Neural cell (in vitro differentiated cells): ENCODE data around the gene ZNF285. TPM values are rescaled to one million over a fixed set of nuclear protein-coding genes. Genes with fewer than 3 reads are reported as not detected.

Experiments
- H2AFZ ChIP-seq: fragments of 200-600, 300-800 bp; sonication (generic), shearing (Covaris generic); 2 replicates; pipeline ENCODE4 v1.6.0; 2014; ENCODE audit warnings: low read depth, mild to moderate bottlenecking, antibody characterized with exemption, low read length, moderate library complexity
- H3F3A ChIP-seq: fragments of 200-600 bp; shearing (Covaris generic); 2 replicates; pipeline ENCODE4 v1.6.1; 2016; ENCODE audit warnings: mild to moderate bottlenecking, moderate library complexity, mixed read lengths, antibody characterized with exemption, low read length; ENCODE audit not compliant: insufficient read depth, poor library complexity, severe bottlenecking
- H3K27ac ChIP-seq: fragments of 200-600, 300-800 bp; sonication (generic), shearing (Covaris generic); 2 replicates; pipeline ENCODE4 v1.5.1; 2014; ENCODE audit warnings: mild to moderate bottlenecking, low read length, moderate library complexity
- H3K27me3 ChIP-seq: fragments of 300-800, 200-600 bp; sonication (generic), shearing (Covaris generic); 2 replicates; pipeline ENCODE4 v1.6.0; 2014; ENCODE audit warnings: mild to moderate bottlenecking, low read depth, low read length, moderate library complexity; ENCODE audit not compliant: insufficient read depth
- H3K36me3 ChIP-seq: fragments of 300-800, 200-600 bp; sonication (generic), shearing (Covaris generic); 2 replicates; pipeline ENCODE4 v1.5.1; 2014; ENCODE audit warnings: mild to moderate bottlenecking, antibody characterized with exemption, low read length, moderate library complexity; ENCODE audit not compliant: insufficient read depth
- H3K4me2 ChIP-seq: fragments of 300-800, 200-600 bp; sonication (generic), shearing (Covaris generic); 2 replicates; pipeline ENCODE4 v1.6.0; 2014; ENCODE audit warnings: mild to moderate bottlenecking, low read length
- H3K4me3 ChIP-seq: fragments of 300-800, 200-600 bp; sonication (generic), shearing (Covaris generic); 2 replicates; pipeline ENCODE4 v1.5.1; 2014; ENCODE audit warnings: mild to moderate bottlenecking, low read length, moderate library complexity
- H3K79me2 ChIP-seq: fragments of 200-600 bp; shearing (Covaris generic); replicated peaks from 2 replicates; pipeline ENCODE4 v1.6.0; 2014; ENCODE audit warnings: mild to moderate bottlenecking, low read length, moderate library complexity; ENCODE audit not compliant: insufficient read depth
- H3K9ac ChIP-seq: fragments of 300-800, 200-600 bp; sonication (generic), shearing (Covaris generic); 2 replicates; pipeline ENCODE4 v1.6.1; 2016; ENCODE audit warnings: mild to moderate bottlenecking, low read length, mixed read lengths
- H3K9me2 ChIP-seq: fragments of 200-600 bp; shearing (Covaris generic); 2 replicates; pipeline ENCODE4 v1.6.1; 2016; ENCODE audit warnings: mild to moderate bottlenecking, low read length, mixed read lengths; ENCODE audit not compliant: insufficient read depth
- H3K9me3 ChIP-seq: fragments of 200-600, 300-800 bp; sonication (generic), shearing (Covaris generic); 2 replicates; pipeline ENCODE4 v1.6.1; 2016; ENCODE audit warnings: mild to moderate bottlenecking, mixed run types, low read length, moderate library complexity, mixed read lengths
- H4K20me1 ChIP-seq: fragments of 200-600 bp; shearing (Covaris generic); 2 replicates; pipeline ENCODE4 v1.6.1; 2016; ENCODE audit warnings: mild to moderate bottlenecking, mixed run types; ENCODE audit not compliant: insufficient read depth
- CTCF ChIP-seq: fragments of 450-650 bp; IDR thresholded peaks from 2 replicates; pipeline ENCODE4 v1.5.1; 2014; ENCODE audit warnings: antibody characterized with exemption, mild to moderate bottlenecking, moderate library complexity; ENCODE audit not compliant: poor library complexity, severe bottlenecking
- EP300 ChIP-seq: fragments of 450-650 bp; conservative IDR thresholded peaks from 2 replicates; pipeline ENCODE4 v1.6.1; 2014; ENCODE audit warnings: antibody characterized with exemption, mild to moderate bottlenecking, moderate library complexity; ENCODE audit not compliant: poor library complexity, severe bottlenecking
- EZH2 ChIP-seq: fragments of 200-600, 300-800 bp; shearing (Covaris generic), sonication (generic); IDR thresholded peaks from 2 replicates; pipeline ENCODE4 v1.6.1; 2014; ENCODE audit warnings: antibody characterized with exemption, low read length, borderline replicate concordance, mild to moderate bottlenecking; ENCODE audit not compliant: insufficient read depth, poor library complexity, severe bottlenecking
- MXI1 ChIP-seq: fragments of 450-650 bp; conservative IDR thresholded peaks from 2 replicates; pipeline ENCODE4 v1.6.1; 2014; ENCODE audit warnings: antibody characterized with exemption, mild to moderate bottlenecking; ENCODE audit not compliant: poor library complexity, severe bottlenecking
- POLR2AphosphoS5 ChIP-seq: IDR thresholded peaks from 2 replicates; pipeline ENCODE4 v1.6.1; 2012
- RAD21 ChIP-seq: fragments of 450-650 bp; conservative IDR thresholded peaks from 2 replicates; pipeline ENCODE4 v1.6.1; 2014; ENCODE audit warnings: antibody characterized with exemption, mild to moderate bottlenecking, moderate library complexity
- SMC3 ChIP-seq: fragments of 450-650 bp; conservative IDR thresholded peaks from 2 replicates; pipeline ENCODE4 v1.6.1; 2014; ENCODE audit warnings: antibody characterized with exemption, mild to moderate bottlenecking, moderate library complexity; ENCODE audit not compliant: poor library complexity
- TAF1 ChIP-seq: IDR thresholded peaks from 2 replicates; pipeline ENCODE4 v1.6.1; 2012; ENCODE audit warnings: low read depth
- polyA plus RNA-seq: library from polyadenylated mRNA; depleted of rRNA; stranded (reverse); fragments of >200 nt; gene quantifications from 2 replicates; pipeline ENCODE4 v1.2.3, GENCODE V29; 2014
- TF ChIP-seq, protein P1 (sequence below): IDR thresholded peaks from 2 replicates; pipeline ENCODE4 v1.6.1; 2012; ENCODE audit warnings: borderline replicate concordance

Gene ZNF285
- polyA plus RNA-seq, 1 donor from 2014 or later, result 47.1 TPM

- Histone ChIP-seq H2AFZ (no peak overlapping the region), H3K4me3 (no peak overlapping the region), H3K9me3 (no peaks in the 10 kb centered on the region), H4K20me1 (no peaks in the 10 kb centered on the region), H3K36me3 (no peaks in the 10 kb centered on the region), H3K27me3 (no peaks in the 10 kb centered on the region), H3K27ac (no peak overlapping the region), H3K9ac (no peak overlapping the region), H3K79me2 (no peaks in the 10 kb centered on the region), H3K9me2 (no peaks in the 10 kb centered on the region), H3K4me2 (no peak overlapping the region), H3F3A (no peaks in the 10 kb centered on the region)
- TF ChIP-seq EZH2, result no peak
- no peak for TF ChIP-seq SMC3
- TF ChIP-seq MXI1, result no peak
- TF ChIP-seq CTCF, result no peak
- TF ChIP-seq, protein P1, sequence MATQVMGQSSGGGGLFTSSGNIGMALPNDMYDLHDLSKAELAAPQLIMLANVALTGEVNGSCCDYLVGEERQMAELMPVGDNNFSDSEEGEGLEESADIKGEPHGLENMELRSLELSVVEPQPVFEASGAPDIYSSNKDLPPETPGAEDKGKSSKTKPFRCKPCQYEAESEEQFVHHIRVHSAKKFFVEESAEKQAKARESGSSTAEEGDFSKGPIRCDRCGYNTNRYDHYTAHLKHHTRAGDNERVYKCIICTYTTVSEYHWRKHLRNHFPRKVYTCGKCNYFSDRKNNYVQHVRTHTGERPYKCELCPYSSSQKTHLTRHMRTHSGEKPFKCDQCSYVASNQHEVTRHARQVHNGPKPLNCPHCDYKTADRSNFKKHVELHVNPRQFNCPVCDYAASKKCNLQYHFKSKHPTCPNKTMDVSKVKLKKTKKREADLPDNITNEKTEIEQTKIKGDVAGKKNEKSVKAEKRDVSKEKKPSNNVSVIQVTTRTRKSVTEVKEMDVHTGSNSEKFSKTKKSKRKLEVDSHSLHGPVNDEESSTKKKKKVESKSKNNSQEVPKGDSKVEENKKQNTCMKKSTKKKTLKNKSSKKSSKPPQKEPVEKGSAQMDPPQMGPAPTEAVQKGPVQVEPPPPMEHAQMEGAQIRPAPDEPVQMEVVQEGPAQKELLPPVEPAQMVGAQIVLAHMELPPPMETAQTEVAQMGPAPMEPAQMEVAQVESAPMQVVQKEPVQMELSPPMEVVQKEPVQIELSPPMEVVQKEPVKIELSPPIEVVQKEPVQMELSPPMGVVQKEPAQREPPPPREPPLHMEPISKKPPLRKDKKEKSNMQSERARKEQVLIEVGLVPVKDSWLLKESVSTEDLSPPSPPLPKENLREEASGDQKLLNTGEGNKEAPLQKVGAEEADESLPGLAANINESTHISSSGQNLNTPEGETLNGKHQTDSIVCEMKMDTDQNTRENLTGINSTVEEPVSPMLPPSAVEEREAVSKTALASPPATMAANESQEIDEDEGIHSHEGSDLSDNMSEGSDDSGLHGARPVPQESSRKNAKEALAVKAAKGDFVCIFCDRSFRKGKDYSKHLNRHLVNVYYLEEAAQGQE, result no peak
- no peak for TF ChIP-seq TAF1
- no peak for TF ChIP-seq POLR2AphosphoS5
- no peak for TF ChIP-seq RAD21
- no peak for TF ChIP-seq EP300
Measured at GRCh38 chr19:44367024-44367423, 34.4 kb downstream of the ZNF285 start.

DNA sequence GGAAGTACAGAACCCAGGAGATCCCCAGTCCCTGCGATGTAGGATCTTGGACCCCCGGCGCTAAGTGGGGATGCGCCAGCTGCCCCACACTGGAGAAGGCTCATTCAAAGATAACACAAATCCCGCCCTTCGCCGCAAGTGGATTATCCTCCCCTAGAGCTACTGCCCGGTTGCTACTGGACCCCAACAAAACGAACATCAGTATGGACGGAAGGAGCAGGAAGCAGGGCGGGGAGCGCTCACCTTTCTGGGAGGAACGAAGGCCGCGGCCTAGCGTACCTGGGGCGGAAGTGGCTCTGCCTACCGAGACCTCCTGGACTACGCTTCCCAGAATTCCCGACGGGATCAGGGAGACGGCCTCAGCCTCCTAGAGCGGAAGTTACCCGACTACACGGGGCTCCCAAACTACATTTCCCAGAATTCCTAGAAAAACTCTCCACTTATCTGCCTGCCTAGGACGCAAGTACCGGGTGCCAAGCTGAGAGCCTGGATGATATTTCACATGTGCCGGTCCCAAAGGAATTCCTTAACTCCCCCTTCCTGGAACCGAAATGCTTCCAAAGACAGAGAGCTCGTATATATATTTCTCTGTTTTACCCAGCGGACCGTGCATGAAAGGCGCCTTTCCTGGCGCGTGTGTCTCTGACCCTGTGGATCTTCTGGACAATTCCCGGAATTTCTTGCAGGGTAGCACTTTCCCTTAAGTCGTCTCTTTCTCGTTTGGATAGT is 44.9 kb downstream of the ZNF285 start, which contains the start of gene ZNF112:
Gene ZNF112 (minus strand): TSS at position 298 of the 729 bp plus-strand sequence. CDS start 16,141 bp downstream, outside the sequence.
- Histone ChIP-seq H3K9ac (peak within 1 kb of the TSS; percentile 83), H3K27ac (peak within 1 kb of the TSS; percentile 66), H4K20me1 (no peaks in the 10 kb centered on the region), H3K9me3 (no peaks in the 10 kb centered on the region), H3K4me2 (peak within 1 kb of the TSS; percentile 96), H3K36me3 (no peaks in the 10 kb centered on the region), H3K4me3 (peak within 1 kb of the TSS; percentile 86), H3F3A (no peaks in the 10 kb centered on the region), H2AFZ (peak within 1 kb of the TSS; percentile 99), H3K79me2 (peaks cover 37% of the 10 kb centered on the region), H3K27me3 (no peaks in the 10 kb centered on the region), H3K9me2 (no peaks in the 10 kb centered on the region)
- TF ChIP-seq, protein P1, result peak; percentile 97
- TF ChIP-seq CTCF (peak; percentile 16), TAF1 (peak; percentile 85), SMC3 (no peak), RAD21 (no peak), EP300 (no peak), MXI1 (peak; percentile 56), EZH2 (no peak), POLR2AphosphoS5 (peak; percentile 88)
